WTC11 (cell line): Measurements from ENCODE around the gene KISS1R. TPM values are rescaled to one million over a fixed set of nuclear protein-coding genes. Genes with fewer than 3 reads are reported as not detected.

ENCODE experiments used
- ATAC-seq: fragments of 200-7000 bp; cut with Tn5 transposase; 2 replicates; pipeline ENCODE4 v1.10.0; 2021; ENCODE audit warnings: mild to moderate bottlenecking, moderate library complexity
- CTCF ChIA-PET: fragments of 300-600 bp; sonication (Branson Sonifier 250); formaldehyde crosslinking; loops from one replicate; lab custom pipeline; 2021; ENCODE audit warnings: antibody characterized with exemption; lab: Charles Lee
- POLR2A ChIA-PET: fragments of 350-600 bp; sonication (Branson Sonifier 250); formaldehyde crosslinking; loops from one replicate; lab custom pipeline; 2021; ENCODE audit warnings: antibody characterized with exemption; lab: Charles Lee
- DNase-seq: peaks from one replicate; pipeline ENCODE4 v3.0.0; 2021; ENCODE audit warnings: low spot score
- H3K27ac Mint-ChIP-seq: 2 replicates; pipeline ENCODE4 v1.8.0; 2021; ENCODE audit warnings: mixed read lengths
- H3K27me3 Mint-ChIP-seq: 2 replicates; pipeline ENCODE4 v1.8.0; 2021; ENCODE audit warnings: low read depth, mild to moderate bottlenecking, moderate library complexity, mixed read lengths
- H3K36me3 Mint-ChIP-seq: 2 replicates; pipeline ENCODE4 v1.8.0; 2021; ENCODE audit warnings: mixed read lengths
- H3K4me1 Mint-ChIP-seq: 2 replicates; pipeline ENCODE4 v1.8.0; 2022; ENCODE audit warnings: mixed read lengths
- H3K4me3 Mint-ChIP-seq: 2 replicates; pipeline ENCODE4 v1.8.0; 2021; ENCODE audit warnings: mild to moderate bottlenecking, moderate library complexity, mixed read lengths
- H3K9me3 Mint-ChIP-seq: 2 replicates; pipeline ENCODE4 v1.8.0; 2021; ENCODE audit warnings: mixed read lengths
- AR ChIP-seq: fragments of 250-450 bp; sonication (Bioruptor Pico); IDR thresholded peaks from 2 replicates; pipeline ENCODE4 v1.9.0; 2021; ENCODE audit warnings: mild to moderate bottlenecking
- ATF3 ChIP-seq: sonication (generic); formaldehyde crosslinking; conservative IDR thresholded peaks from 2 replicates; pipeline ENCODE4 v1.8.1; 2022; ENCODE audit warnings: mild to moderate bottlenecking, missing genetic modification reagents
- CREM ChIP-seq: sonication (generic); formaldehyde crosslinking; IDR thresholded peaks from 2 replicates; pipeline ENCODE4 v1.8.1; 2022; ENCODE audit warnings: mild to moderate bottlenecking, missing genetic modification reagents, moderate library complexity
- EMX1 ChIP-seq: fragments of 250-450 bp; sonication (Bioruptor Pico); IDR thresholded peaks from 2 replicates; pipeline ENCODE4 v1.8.0; 2021; ENCODE audit warnings: mild to moderate bottlenecking
- MAX ChIP-seq: sonication (generic); formaldehyde crosslinking; IDR thresholded peaks from 2 replicates; pipeline ENCODE4 v1.8.0; 2022; ENCODE audit warnings: mild to moderate bottlenecking, missing genetic modification reagents
- NR3C1 ChIP-seq: sonication (generic); formaldehyde crosslinking; conservative IDR thresholded peaks from 2 replicates; pipeline ENCODE4 v1.8.1; 2023; ENCODE audit warnings: low read depth, mild to moderate bottlenecking, missing genetic modification reagents
- PREB ChIP-seq: sonication (generic); formaldehyde crosslinking; IDR thresholded peaks from 2 replicates; pipeline ENCODE4 v1.8.1; 2022; ENCODE audit warnings: mild to moderate bottlenecking, missing genetic modification reagents, moderate library complexity, borderline replicate concordance
- SMAD4 ChIP-seq: sonication (generic); formaldehyde crosslinking; IDR thresholded peaks from 2 replicates; pipeline ENCODE4 v1.8.0; 2022; ENCODE audit warnings: mild to moderate bottlenecking, missing genetic modification reagents
- ZNF281 ChIP-seq: sonication (generic); formaldehyde crosslinking; IDR thresholded peaks from 2 replicates; pipeline ENCODE4 v1.8.0; 2023; ENCODE audit warnings: mild to moderate bottlenecking, missing genetic modification reagents
- ZNF396 ChIP-seq: fragments of 250-450 bp; sonication (Bioruptor Pico); IDR thresholded peaks from 2 replicates; pipeline ENCODE4 v1.8.0; 2021; ENCODE audit warnings: mild to moderate bottlenecking, moderate library complexity, borderline replicate concordance
- total RNA-seq: library from RNA; stranded (reverse); gene quantifications from 3 replicates; pipeline ENCODE4 v1.2.3, GENCODE V29; 2021
- TF ChIP-seq, protein P1 (sequence below): sonication (generic); formaldehyde crosslinking; IDR thresholded peaks from 2 replicates; pipeline ENCODE4 v1.8.1; 2023; ENCODE audit warnings: mild to moderate bottlenecking, missing genetic modification reagents
- TF ChIP-seq, protein P2 (sequence below): fragments of 250-450 bp; sonication (Bioruptor Pico); IDR thresholded peaks from 2 replicates; pipeline ENCODE4 v1.9.0; 2021; ENCODE audit warnings: moderate library complexity, mild to moderate bottlenecking, inconsistent platforms, borderline replicate concordance
- TF ChIP-seq, protein P3 (sequence below): sonication (generic); formaldehyde crosslinking; IDR thresholded peaks from 2 replicates; pipeline ENCODE4 v1.8.0; 2023; ENCODE audit warnings: missing genetic modification reagents, mild to moderate bottlenecking, borderline replicate concordance
- TF ChIP-seq, protein P4 (sequence below): fragments of 250-450 bp; sonication (Bioruptor Pico); IDR thresholded peaks from 2 replicates; pipeline ENCODE4 v2.1.2; 2022; ENCODE audit warnings: mild to moderate bottlenecking, moderate library complexity
- TF ChIP-seq, protein P5 (sequence below): sonication (generic); formaldehyde crosslinking; IDR thresholded peaks from 2 replicates; pipeline ENCODE4 v1.8.1; 2023; ENCODE audit warnings: mild to moderate bottlenecking, moderate library complexity, missing genetic modification reagents

Gene KISS1R
- total RNA-seq, 1 experiment from 2014 or later, result 2.9 TPM

- H3K27ac Mint-ChIP-seq, result no peak overlapping the region
- H3K4me1 Mint-ChIP-seq, result no peaks in the 10 kb centered on the region
- H3K36me3 Mint-ChIP-seq, result peaks cover 18% of the 10 kb centered on the region
- ChIA-PET POLR2A (no interaction called here), CTCF (no interaction called here)
- no peak for DNase-seq
- H3K4me3 Mint-ChIP-seq, result no peak overlapping the region
- no peak for ATAC-seq
- no peaks in the 10 kb centered on the region for H3K27me3 Mint-ChIP-seq
- H3K9me3 Mint-ChIP-seq, result no peaks in the 10 kb centered on the region
- TF ChIP-seq, protein P1, sequence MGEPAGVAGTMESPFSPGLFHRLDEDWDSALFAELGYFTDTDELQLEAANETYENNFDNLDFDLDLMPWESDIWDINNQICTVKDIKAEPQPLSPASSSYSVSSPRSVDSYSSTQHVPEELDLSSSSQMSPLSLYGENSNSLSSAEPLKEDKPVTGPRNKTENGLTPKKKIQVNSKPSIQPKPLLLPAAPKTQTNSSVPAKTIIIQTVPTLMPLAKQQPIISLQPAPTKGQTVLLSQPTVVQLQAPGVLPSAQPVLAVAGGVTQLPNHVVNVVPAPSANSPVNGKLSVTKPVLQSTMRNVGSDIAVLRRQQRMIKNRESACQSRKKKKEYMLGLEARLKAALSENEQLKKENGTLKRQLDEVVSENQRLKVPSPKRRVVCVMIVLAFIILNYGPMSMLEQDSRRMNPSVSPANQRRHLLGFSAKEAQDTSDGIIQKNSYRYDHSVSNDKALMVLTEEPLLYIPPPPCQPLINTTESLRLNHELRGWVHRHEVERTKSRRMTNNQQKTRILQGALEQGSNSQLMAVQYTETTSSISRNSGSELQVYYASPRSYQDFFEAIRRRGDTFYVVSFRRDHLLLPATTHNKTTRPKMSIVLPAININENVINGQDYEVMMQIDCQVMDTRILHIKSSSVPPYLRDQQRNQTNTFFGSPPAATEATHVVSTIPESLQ (CRISPR knock-in tag), result no peak
- TF ChIP-seq, protein P2, sequence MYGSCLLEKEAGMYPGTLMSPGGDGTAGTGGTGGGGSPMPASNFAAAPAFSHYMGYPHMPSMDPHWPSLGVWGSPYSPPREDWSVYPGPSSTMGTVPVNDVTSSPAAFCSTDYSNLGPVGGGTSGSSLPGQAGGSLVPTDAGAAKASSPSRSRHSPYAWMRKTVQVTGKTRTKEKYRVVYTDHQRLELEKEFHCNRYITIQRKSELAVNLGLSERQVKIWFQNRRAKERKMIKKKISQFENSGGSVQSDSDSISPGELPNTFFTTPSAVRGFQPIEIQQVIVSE, result no peak
- TF ChIP-seq AR (CRISPR knock-in tag) (no peak), MAX (no peak), PREB (no peak), ATF3 (no peak), NR3C1 (CRISPR knock-in tag) (no peak), ZNF396 (CRISPR knock-in tag) (no peak), ZNF281 (CRISPR knock-in tag) (no peak), CREM (CRISPR knock-in tag) (no peak), SMAD4 (CRISPR knock-in tag) (no peak), EMX1 (CRISPR knock-in tag) (no peak)
- TF ChIP-seq, protein P3, sequence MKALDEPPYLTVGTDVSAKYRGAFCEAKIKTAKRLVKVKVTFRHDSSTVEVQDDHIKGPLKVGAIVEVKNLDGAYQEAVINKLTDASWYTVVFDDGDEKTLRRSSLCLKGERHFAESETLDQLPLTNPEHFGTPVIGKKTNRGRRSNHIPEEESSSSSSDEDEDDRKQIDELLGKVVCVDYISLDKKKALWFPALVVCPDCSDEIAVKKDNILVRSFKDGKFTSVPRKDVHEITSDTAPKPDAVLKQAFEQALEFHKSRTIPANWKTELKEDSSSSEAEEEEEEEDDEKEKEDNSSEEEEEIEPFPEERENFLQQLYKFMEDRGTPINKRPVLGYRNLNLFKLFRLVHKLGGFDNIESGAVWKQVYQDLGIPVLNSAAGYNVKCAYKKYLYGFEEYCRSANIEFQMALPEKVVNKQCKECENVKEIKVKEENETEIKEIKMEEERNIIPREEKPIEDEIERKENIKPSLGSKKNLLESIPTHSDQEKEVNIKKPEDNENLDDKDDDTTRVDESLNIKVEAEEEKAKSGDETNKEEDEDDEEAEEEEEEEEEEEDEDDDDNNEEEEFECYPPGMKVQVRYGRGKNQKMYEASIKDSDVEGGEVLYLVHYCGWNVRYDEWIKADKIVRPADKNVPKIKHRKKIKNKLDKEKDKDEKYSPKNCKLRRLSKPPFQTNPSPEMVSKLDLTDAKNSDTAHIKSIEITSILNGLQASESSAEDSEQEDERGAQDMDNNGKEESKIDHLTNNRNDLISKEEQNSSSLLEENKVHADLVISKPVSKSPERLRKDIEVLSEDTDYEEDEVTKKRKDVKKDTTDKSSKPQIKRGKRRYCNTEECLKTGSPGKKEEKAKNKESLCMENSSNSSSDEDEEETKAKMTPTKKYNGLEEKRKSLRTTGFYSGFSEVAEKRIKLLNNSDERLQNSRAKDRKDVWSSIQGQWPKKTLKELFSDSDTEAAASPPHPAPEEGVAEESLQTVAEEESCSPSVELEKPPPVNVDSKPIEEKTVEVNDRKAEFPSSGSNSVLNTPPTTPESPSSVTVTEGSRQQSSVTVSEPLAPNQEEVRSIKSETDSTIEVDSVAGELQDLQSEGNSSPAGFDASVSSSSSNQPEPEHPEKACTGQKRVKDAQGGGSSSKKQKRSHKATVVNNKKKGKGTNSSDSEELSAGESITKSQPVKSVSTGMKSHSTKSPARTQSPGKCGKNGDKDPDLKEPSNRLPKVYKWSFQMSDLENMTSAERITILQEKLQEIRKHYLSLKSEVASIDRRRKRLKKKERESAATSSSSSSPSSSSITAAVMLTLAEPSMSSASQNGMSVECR, result no peak
- TF ChIP-seq, protein P4, sequence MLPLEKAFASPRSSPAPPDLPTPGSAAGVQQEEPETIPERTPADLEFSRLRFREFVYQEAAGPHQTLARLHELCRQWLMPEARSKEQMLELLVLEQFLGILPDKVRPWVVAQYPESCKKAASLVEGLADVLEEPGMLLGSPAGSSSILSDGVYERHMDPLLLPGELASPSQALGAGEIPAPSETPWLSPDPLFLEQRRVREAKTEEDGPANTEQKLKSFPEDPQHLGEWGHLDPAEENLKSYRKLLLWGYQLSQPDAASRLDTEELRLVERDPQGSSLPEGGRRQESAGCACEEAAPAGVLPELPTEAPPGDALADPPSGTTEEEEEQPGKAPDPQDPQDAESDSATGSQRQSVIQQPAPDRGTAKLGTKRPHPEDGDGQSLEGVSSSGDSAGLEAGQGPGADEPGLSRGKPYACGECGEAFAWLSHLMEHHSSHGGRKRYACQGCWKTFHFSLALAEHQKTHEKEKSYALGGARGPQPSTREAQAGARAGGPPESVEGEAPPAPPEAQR (CRISPR knock-in tag), result no peak
- TF ChIP-seq, protein P5, sequence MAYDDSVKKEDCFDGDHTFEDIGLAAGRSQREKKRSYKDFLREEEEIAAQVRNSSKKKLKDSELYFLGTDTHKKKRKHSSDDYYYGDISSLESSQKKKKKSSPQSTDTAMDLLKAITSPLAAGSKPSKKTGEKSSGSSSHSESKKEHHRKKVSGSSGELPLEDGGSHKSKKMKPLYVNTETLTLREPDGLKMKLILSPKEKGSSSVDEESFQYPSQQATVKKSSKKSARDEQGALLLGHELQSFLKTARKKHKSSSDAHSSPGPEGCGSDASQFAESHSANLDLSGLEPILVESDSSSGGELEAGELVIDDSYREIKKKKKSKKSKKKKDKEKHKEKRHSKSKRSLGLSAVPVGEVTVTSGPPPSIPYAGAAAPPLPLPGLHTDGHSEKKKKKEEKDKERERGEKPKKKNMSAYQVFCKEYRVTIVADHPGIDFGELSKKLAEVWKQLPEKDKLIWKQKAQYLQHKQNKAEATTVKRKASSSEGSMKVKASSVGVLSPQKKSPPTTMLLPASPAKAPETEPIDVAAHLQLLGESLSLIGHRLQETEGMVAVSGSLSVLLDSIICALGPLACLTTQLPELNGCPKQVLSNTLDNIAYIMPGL (CRISPR knock-in tag), result no peak
Measured at GRCh38 chr19:884420-885211, 32.5 kb upstream of the KISS1R start.
